ENCODE results near the gene MMD. TPM values are rescaled to one million over a fixed set of nuclear protein-coding genes. Genes with fewer than 3 reads are reported as not detected.
"Not testable (repeated sequence)": the region's sequence is repeated elsewhere in the genome, so short reads cannot be mapped to it uniquely, and the experiment has no call there.

MMD gene
- total RNA-seq, 1 donor = 7.5 TPM

DNA sequence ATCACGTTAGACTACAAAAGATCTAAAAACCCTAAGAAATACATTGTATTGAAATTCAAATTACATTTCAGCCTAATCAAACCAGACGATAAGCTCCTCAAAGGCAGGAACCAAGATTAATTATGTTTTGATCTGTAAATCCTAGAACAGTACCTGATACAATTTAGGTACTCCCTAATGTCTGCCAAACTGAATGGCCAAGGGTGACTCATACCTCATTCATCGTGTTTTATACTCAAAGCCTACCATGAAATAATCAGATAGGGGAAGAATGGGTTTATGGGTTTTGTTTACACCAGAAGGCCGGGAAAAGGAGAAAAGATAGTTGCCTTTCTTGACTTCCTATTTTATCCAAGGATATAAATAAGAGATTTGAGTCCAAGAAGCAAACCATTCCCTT, 19.3 kb downstream of the MMD start:
- no peak for DNase-seq (ENCODE audit: low read depth in 2 of 3, low spot score in 2 of 3)

DNA sequence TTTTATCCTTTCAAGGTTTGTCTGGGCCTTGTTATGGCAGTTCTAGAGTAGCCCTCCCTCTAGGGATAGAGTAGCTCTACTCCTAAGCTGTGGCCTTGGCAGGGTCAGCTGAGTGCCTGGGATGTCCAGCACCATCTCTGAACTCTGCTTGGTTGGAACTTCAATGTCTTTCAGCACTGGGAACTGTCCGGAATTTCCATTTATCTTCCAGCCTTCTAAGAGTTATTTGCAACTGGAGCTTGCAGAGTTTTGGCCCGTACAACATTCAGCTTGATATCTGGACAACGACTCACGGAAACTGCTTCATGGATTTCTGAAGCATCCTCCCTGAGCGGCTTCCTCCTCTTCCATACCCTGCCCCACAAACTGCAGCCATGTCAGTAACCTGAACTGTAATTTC, 22.9 kb downstream of the MMD start:
- DNase-seq (ENCODE audit: low read depth in 2 of 3, low spot score in 2 of 3) = no peak

DNA sequence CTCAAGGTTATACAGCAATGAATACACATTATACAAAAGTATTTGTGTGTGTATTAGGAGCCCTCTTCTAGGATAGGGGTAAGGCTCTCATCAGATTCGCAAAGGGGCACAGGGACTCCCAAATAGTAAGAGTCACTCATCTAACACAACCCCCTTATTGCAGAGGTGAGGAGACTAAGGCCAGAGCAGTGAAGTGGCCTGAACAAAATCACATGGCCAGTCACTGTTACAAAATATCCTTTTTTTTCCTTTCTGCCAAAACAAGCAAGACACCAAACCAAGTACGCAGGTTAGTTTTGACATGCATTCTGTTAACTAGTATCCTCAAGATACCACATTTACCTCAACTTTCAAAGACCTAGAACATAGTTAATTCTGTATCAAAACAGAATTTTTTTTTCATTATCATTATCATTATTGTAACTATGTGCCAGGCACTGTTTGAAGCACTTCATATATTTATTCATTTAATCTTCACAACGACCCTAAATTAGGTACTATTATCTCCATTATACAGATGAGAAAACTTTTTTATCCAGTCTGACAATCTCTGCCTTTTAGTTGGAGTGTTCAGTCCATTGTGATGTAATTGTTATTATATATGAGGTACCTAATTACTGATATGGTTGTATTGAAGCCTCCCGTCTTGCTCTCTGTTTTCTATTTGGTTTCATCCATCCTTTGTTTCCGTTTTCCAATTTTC, 25.7 kb downstream of the MMD start:
- no peak for DNase-seq (ENCODE audit: low read depth in 2 of 3, low spot score in 2 of 3)

DNA sequence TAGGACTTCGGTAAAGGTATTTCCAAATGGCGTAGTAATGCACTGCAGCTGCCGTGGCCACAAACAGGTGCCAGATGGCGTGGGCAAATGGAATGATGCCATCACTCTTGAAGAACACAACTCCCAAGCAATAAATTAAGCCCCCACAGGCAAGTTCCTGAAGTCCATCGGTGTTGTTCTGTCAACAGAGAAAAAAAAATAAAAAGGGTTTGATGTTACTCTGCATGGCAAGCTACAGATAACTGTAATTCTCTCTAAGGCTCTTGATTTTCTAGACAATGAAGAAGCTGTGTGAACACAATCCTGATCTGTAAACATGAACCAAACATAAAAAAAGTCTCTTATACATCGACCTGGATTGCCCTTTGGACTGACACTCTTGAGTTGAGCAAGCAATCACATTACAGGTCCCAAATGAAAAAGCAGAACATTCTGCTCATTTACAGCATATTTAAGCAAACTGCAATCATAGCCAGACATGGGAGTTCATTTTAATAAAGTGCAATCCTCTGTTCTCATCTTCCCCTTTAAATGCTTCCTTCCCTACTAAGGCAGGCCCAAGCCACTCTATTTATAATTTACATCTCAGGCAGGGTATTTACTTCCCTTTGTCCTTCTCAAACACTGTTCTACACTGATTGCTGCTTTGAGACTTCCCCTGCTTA, 27.1 kb downstream of the MMD start:
- DNase-seq (ENCODE audit: low read depth in 2 of 3, low spot score in 2 of 3) = no peak

DNA sequence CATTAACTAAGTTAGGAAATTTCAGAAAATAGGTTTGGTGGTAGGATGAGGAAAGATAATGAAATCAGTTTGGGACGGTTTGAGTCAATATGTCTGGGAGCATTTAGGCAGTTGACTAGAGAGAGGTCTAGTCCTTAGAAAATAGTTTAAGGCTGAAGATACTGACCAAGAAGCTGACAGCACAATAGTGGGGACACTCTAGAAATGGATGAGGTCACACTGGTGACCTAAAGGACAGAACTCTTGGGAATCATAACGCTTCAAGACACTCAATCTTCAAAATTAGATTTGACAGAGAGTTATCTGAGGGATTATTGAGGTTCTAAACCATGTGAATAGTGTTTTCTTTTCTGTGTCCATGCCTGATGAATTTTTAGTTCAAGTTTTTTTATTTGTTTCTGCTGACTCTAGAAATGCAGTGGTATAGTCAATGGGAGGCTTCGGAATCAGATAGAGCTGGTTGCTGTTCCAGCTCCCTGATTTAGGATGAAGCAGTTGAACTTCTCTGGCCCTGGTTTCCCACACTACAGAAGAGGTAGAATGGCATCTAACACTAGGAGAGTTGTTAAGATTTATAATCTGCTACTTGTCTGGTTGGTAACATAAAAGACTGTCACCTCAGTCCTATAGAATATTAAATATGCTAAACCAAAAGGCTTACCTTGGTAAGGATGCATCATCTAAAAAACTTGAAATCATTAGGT, 29.7 kb downstream of the MMD start:
- DNase-seq (ENCODE audit: low read depth in 2 of 3, low spot score in 2 of 3) = no peak

DNA sequence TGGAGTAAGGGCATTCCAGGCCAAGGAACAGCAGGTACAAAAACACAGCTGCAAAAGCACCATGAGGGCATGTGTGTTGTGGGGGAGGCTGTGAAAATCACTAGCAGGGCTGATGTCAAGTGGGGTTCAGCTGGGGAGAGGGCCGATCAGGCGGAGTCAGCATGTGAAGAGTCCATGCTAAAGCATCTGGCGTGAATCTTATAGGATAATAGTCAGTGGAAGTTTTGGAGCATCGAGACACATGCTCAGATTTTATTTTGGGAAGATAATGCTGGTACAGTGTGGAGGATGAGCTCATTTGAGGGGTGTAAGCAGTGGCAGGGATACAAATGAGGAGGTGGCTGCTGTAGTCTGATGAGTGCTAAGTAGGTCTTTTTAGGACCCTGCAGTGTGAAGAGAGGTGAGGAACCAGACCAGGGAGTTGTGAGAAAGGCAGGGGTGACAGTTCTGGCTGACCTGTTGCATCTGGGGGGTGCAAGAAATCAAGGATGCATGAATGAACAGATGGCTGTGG, 30.3 kb downstream of the MMD start:
- DNase-seq (ENCODE audit: low read depth in 2 of 3, low spot score in 2 of 3) = no peak

DNA sequence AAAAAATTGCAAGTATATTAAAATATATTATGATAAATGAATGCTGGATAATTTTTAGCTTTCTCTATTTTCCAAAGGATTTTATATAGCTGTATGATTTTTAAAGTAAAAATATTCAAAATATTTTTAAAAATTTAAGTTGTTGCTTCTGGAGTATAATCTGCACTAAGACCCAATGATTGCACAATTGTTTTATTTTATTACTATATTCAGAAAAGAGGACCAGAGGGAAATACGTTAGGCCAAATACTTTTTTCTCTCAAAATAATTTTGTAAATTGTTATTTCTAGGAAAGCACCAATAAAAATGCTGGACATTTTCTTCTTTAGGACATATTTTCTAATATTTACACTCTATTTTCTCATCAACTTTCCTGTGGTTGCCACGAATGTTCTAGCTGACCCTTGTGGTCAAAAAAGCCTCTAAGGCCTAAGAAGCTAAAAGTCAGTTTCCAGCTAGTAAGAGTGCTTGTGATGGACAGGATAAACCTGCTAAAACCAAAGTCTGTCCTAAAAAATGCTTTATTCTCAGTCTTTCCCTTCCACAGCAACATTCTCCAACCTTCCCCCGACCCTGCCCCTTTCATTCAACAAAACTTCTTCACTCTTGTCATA, 31.2 kb downstream of the MMD start:
- no peak for DNase-seq (ENCODE audit: low read depth in 2 of 3, low spot score in 2 of 3)

DNA sequence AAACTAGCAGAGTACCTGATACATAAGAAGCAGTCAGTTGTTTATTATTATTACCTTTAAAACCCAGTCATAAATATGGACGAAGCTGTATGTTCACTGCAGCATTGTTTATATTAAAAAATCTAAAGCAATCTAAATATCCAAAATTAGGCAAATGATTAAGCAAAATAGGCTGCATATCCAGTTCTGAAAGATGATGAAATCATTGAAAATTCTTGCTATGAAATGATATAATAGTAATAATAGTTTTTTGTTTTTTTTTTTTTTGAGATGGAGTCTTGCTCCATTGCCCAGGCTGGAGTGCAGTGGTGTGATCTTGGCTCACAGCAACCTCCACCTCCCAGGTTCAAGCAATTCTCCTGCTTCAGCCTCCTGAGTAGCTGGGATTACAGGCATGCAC, 31.9 kb downstream of the MMD start:
- not testable (repeated sequence) for DNase-seq (ENCODE audit: low read depth in 2 of 3, low spot score in 2 of 3)

DNA sequence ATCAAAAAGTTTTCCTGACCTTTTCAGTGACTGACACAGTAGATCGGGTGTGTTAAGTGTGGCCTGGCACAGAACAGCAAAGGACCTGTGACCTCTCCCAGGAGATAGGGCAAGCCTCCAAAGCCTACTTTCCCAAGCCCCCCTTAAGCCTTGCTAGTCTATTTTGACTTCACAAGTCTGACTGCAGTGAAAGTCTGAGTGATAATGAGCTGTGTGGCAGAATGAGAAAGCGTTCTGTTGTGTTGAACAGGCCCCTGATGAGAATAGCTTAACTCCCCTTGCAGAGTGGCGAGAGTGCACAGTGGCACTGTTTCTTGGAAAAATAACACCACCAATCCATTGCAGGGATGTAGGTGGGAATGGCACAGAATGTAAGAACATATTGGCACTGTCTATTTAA, 32.8 kb downstream of the MMD start:
- no peak for DNase-seq (ENCODE audit: low read depth in 2 of 3, low spot score in 2 of 3)

DNA sequence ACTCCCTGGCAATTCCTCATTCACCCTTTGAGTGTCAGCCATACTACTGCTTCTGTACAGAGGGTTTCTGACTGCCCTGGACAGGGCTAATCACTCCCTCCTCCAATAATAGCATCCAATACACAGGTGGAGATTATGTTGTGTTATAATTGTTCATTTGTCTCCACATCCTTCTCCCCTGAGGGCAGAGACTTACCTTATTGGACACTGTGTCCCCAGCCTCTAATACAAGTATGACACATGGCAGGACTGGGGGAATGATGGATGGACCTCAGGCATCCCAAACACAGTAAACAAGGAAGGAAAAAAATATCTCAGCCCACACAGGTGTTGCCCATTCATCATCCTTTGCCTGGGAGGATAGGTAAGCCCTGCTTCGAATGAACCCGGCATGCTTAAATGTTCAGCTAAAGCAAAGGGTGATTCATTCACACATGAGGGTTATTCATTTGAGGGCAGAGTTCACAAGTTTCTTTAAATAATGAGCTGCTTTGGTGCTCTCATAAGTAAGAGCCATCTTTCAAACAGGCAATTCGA, 34.8 kb downstream of the MMD start:
- no peak for DNase-seq (ENCODE audit: low read depth in 2 of 3, low spot score in 2 of 3)

DNA sequence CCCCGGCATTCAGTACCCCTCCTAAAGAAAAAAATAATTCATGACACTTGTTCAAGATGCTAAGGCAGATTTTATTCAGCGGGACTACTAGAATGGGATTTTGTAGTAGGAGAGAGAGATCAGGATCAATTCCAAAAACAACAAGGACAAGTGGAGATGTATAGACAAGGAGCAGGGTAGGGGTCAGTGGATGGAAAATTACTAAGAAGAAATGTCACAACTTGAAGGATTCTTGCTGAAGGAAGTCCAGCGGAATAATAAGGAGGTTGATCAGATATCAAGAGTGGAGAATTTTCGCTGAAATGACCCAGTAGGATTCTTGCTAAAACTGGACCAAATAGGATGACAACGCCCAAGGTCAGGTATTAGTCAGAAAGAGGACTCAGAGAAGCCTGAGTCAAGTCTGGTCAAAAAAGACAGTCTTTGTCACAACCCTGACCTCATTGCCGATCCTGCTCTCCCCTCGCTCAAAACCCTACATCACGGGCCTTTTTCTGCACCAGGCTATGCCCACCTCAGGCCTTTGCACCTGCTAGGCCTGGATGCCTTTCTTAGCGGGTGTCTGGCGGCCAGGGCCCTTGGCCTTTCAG, 36.9 kb downstream of the MMD start:
- DNase-seq (ENCODE audit: low read depth in 2 of 3, low spot score in 2 of 3) = no peak

DNA sequence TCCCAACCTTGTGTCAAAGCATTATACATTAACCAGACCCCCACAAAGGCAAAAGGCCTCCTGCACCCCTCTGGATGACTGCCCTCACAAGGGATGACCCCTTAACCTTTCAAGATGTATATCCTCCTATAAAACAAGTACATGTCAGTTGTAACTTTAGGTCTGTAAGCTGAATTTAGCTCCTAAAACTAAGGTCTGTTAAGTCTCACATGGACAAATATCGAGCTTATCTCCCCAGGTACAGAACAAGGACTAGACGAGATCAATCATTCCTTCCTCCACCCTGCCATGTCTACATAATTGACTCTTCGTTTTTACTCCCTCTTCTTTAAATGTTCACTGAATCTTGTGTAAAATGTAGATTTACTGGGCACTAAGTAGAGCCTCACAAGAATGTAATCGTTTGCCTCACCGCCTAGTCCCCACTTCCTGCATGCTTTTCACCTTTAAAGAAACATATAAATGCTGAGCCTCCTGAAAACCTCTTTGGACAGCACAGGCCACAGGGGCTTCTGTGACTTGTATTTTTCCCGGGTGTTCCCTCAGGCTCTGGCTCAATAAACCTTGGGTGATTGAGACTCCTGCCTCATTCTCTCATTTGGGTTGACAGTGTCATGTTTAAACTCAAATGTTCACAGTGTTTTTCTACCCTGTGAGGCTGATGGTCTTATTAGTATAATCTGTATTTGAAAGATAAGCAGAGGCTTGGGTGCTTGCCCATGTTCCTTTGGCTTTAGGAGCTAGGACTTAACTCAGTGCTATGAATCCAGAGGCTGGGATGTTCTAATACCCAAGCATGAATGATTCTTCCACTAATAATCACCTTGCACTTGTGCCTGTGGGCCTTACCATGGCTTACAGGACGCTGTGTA, 37.6 kb downstream of the MMD start:
- DNase-seq (ENCODE audit: low read depth in 2 of 3, low spot score in 2 of 3) = no peak

DNA sequence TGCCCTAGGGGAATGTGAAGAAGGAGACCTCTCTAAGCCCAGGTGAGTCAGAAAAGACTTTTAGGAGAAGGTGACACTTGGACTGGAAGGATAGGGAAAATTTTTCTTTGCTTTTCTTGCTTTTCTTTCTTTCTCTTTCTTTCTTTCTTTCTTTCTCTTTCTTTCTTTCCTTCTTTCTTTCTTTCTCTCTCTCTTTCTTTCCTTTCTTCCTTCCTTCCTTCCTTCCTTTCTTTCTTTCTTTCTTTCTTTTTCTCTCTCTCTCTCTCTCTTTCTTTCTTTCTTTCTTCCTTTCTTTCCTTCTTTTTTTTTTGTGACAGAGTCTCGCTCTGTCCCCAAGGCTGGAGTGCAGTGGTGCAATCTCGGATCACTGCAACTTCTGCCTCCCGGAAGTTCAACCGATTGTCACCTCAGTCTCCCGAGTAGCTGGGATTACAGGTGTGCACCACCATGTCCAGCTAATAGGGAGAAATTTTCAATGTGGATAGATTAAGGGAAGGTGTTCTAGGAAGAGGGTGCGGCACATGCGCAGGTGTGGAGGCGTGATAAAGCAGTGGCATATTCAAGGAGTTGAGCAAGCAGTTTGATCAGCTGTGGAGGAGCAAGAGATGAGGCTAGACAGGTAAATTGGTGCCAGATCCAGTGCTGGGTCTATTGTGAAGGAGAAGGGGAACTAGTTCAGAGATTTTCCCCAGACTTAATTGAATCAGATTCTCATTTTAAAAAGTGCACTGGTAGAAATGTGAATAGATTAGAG, 40.4 kb downstream of the MMD start:
- DNase-seq (ENCODE audit: low read depth in 2 of 3, low spot score in 2 of 3) = no peak

DNA sequence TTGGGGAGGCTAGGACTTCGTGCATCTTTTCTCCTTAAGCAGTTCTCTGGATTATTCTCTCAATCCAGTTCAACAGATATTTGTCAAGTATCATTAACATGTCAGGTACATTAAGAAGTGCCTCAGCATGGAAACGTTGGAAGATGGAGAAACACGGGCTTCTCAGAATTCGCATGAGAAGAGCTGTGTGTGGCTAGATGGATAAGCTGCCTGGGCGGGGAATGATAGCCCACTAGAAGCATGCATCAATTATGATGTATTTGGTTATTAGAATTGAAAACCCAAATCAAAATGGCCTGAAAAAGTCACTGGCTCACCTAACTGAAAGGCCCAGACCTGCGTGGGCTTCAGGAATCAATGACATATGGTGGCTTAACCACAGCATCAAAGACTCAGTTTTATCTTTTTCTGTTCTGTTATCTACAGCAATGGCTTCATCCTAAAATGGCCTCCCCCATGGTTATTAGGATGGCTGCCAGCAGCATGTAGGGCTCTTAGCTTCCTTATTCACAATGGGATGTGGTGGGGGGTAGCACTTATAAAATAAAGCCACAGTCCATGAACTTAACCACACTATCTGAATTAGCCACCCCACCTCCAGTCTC, 43.9 kb downstream of the MMD start:
- DNase-seq (ENCODE audit: low read depth in 2 of 3, low spot score in 2 of 3) = peak in 1 of 3 donors; percentile 44

DNA sequence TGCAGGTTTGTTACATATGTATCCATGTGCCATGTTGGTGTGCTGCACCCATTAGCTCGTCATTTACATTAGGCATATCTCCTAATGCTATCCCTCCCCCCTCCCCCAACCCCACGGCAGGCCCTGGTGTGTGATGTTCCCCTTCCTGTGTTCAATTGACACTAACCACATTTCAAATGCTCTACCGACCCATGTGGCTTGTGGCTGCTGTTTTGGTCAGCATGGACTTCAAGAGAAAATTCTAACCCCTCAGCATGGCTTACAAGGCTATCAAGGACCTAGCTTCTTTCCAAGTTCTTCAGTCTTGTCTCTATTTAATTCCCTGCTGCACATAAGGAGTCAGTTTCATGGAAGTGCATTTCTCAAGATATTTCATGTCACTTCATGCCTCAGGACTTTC, 52.9 kb downstream of the MMD start:
- peak in 1 of 3 donors; percentile 9 for DNase-seq (ENCODE audit: low read depth in 2 of 3, low spot score in 2 of 3)

DNA sequence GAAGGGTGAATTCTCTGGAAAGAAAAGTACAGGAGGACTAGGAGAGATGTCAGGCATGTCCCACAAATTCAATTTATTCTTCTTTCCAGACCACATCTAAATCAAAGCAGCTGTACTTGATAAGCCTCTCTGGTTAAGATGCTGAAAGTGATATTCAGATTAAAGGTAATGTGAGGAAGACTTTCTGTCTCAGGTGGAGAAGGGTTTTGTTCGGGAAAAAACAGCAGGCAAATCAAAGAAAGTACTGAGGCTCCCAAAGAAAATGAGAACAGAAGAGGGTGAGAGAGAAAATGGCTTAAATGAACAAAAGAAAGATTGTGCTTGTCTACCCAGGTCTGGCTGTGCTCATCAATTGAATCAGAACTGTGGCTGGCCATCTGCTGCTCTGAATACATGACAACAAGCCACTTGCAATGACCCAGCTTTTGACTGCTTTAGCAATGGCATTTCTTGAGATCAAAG, 55.6 kb downstream of the MMD start:
- no peak for DNase-seq (ENCODE audit: low read depth in 2 of 3, low spot score in 2 of 3)

DNA sequence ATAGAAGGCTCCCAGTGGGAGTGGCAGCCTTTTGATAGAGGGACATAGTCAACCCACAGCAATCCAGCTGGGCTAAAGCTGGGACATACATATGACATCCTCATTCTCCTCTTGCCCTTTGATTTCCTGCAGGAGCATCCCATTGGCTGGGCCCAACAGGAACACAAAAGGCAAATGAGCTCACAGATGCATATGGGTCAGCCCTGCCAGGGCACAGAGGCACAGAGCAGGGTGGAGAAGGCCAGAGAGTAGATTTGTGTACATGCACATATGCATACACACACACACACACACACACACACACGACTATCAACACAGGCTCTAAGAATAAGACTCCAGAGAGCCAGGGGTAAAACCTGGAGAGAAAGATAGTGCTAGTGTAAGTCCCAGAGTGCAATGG, 58.6 kb downstream of the MMD start:
- no peak for DNase-seq (ENCODE audit: low read depth in 2 of 3, low spot score in 2 of 3)

DNA sequence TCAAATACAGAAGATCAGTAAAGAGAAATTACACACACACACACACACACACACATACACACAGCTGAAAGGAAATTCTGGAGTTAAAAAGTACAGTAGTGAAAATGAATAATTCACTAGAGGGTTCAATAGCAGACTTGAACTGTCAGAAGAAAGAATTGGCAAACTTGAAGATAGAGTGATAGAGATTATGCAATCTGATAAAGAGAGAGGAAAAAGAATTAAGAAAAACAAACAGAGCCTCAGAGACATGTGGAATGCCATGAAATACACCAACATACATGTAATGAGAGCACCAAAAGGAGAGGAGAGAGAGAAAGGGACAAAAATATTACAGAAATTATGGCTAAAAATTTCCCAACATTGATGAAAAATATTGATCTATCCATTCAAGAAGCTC, 60.7 kb downstream of the MMD start:
- no peak for DNase-seq (ENCODE audit: low read depth in 2 of 3, low spot score in 2 of 3)

Measured in hematopoietic multipotent progenitor cell (in vitro differentiated cells).